K562 (cell line): ENCODE data around the gene PABPC3.

Source experiments
- POLR2A ChIP-seq: fragments of 450-650 bp; conservative IDR thresholded peaks from 2 replicates; pipeline ENCODE4 v1.6.1; 2016
- POLR2AphosphoS5 ChIP-seq: IDR thresholded peaks from 2 replicates; pipeline ENCODE4 v1.6.1; 2011; ENCODE audit warnings: mild to moderate bottlenecking, low read depth, low read length, moderate library complexity; ENCODE audit not compliant: control insufficient read depth, insufficient read depth
- POLR3A ChIP-seq: IDR thresholded peaks from 2 replicates; pipeline ENCODE4 v1.6.1; 2011; ENCODE audit warnings: borderline replicate concordance, mild to moderate bottlenecking, moderate library complexity; ENCODE audit not compliant: insufficient read length, insufficient read depth; ENCODE audit errors: extremely low read depth
- PTBP1 ChIP-seq: fragments of 200-400 bp; formaldehyde crosslinking; IDR thresholded peaks from 2 replicates; pipeline ENCODE4 v1.6.1; 2017; ENCODE audit warnings: low read depth, low read length
- PURB ChIP-seq: sonication (generic); formaldehyde crosslinking; IDR thresholded peaks from 2 replicates; pipeline ENCODE4 v1.9.0; 2021; ENCODE audit warnings: low read depth, mild to moderate bottlenecking, missing genetic modification reagents
- RBM25 ChIP-seq: fragments of 200-400 bp; formaldehyde crosslinking; IDR thresholded peaks from 2 replicates; pipeline ENCODE4 v1.6.1; 2018; ENCODE audit warnings: low read length, low read depth, moderate library complexity; ENCODE audit not compliant: severe bottlenecking
- SREBF2 ChIP-seq: sonication (generic); formaldehyde crosslinking; IDR thresholded peaks from 2 replicates; pipeline ENCODE4 v1.4.0; 2020; ENCODE audit warnings: mild to moderate bottlenecking, missing genetic modification reagents
- TCF3 ChIP-seq: sonication (generic); formaldehyde crosslinking; IDR thresholded peaks from 2 replicates; pipeline ENCODE4 v1.4.0; 2020; ENCODE audit warnings: mild to moderate bottlenecking, missing genetic modification reagents
- ZNF274 ChIP-seq: IDR thresholded peaks from 2 replicates; pipeline ENCODE4 v1.6.1; 2011; ENCODE audit warnings: low read depth, mild to moderate bottlenecking, low read length, moderate library complexity, borderline replicate concordance
- ZNF707 ChIP-seq: fragments of 250-450 bp; sonication (Bioruptor Pico); conservative IDR thresholded peaks from 2 replicates; pipeline ENCODE4 v1.8.0; 2022; ENCODE audit warnings: inconsistent platforms, mild to moderate bottlenecking, moderate library complexity
- TF ChIP-seq, protein P1 (sequence below): sonication (generic); formaldehyde crosslinking; IDR thresholded peaks from 2 replicates; pipeline ENCODE4 v1.8.1; 2023; ENCODE audit warnings: mild to moderate bottlenecking, missing genetic modification reagents, moderate library complexity
- TF ChIP-seq, protein P2 (sequence below), 3 experiments: IDR thresholded peaks in 2 of 3; conservative IDR thresholded peaks in 1 of 3; 2 replicates each; pipeline ENCODE4 v1.5.1; 2011 to 2012; ENCODE audit warnings: low read length in 3 of 3, mild to moderate bottlenecking in 3 of 3, control low read depth in 2 of 3, improper control_type of control experiment in 1 of 3, inconsistent platforms in 1 of 3, low read depth in 1 of 3, mixed read lengths in 1 of 3, moderate library complexity in 1 of 3; ENCODE audit not compliant: insufficient read depth in 2 of 3

DNA sequence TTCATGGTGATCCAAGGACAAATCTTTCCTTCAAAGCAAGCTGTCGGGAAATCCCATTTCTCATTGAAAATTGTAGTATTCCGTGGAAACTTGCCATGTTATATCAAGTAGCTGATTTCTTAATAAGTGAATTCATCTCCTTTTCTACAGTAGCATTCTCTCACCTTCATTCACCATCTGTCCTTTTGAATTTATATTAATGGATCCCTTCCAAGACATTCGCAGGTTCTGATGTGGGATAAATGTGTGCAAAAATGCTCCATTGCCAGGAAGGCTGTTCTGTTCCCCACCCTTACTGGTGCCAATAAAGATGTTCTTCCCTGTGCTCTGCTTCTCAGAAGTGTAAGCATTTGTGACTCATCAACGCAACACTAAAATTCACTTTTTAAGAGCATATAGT lies 40.0 kb downstream of the PABPC3 start:
- TF ChIP-seq ZNF707 (CRISPR knock-in tag) (no peak), RBM25 (no peak), PTBP1 (no peak), ZNF274 (no peak), SREBF2 (CRISPR knock-in tag) (no peak), TCF3 (CRISPR knock-in tag) (no peak), POLR3A (no peak), POLR2A (no peak), PURB (CRISPR knock-in tag) (no peak), POLR2AphosphoS5 (no peak)
- TF ChIP-seq, protein P1, sequence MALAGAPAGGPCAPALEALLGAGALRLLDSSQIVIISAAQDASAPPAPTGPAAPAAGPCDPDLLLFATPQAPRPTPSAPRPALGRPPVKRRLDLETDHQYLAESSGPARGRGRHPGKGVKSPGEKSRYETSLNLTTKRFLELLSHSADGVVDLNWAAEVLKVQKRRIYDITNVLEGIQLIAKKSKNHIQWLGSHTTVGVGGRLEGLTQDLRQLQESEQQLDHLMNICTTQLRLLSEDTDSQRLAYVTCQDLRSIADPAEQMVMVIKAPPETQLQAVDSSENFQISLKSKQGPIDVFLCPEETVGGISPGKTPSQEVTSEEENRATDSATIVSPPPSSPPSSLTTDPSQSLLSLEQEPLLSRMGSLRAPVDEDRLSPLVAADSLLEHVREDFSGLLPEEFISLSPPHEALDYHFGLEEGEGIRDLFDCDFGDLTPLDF, result no peak
- TF ChIP-seq, protein P2, sequence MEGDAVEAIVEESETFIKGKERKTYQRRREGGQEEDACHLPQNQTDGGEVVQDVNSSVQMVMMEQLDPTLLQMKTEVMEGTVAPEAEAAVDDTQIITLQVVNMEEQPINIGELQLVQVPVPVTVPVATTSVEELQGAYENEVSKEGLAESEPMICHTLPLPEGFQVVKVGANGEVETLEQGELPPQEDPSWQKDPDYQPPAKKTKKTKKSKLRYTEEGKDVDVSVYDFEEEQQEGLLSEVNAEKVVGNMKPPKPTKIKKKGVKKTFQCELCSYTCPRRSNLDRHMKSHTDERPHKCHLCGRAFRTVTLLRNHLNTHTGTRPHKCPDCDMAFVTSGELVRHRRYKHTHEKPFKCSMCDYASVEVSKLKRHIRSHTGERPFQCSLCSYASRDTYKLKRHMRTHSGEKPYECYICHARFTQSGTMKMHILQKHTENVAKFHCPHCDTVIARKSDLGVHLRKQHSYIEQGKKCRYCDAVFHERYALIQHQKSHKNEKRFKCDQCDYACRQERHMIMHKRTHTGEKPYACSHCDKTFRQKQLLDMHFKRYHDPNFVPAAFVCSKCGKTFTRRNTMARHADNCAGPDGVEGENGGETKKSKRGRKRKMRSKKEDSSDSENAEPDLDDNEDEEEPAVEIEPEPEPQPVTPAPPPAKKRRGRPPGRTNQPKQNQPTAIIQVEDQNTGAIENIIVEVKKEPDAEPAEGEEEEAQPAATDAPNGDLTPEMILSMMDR (IDR thresholded peaks at IDR 0.05 in 2 of 3, conservative IDR thresholded peaks at IDR 0.05 in 1 of 3; ENCODE audit: insufficient read depth in 2 of 3, low read depth in 1 of 3, low read length in 3 of 3), result no peak
